ENCODE results near the gene INPP5E. TPM values are rescaled to one million over a fixed set of nuclear protein-coding genes. Genes with fewer than 3 reads are reported as not detected.

INPP5E gene
- total RNA-seq, 1 donor from 2014 or later: 9.8 TPM

DNA sequence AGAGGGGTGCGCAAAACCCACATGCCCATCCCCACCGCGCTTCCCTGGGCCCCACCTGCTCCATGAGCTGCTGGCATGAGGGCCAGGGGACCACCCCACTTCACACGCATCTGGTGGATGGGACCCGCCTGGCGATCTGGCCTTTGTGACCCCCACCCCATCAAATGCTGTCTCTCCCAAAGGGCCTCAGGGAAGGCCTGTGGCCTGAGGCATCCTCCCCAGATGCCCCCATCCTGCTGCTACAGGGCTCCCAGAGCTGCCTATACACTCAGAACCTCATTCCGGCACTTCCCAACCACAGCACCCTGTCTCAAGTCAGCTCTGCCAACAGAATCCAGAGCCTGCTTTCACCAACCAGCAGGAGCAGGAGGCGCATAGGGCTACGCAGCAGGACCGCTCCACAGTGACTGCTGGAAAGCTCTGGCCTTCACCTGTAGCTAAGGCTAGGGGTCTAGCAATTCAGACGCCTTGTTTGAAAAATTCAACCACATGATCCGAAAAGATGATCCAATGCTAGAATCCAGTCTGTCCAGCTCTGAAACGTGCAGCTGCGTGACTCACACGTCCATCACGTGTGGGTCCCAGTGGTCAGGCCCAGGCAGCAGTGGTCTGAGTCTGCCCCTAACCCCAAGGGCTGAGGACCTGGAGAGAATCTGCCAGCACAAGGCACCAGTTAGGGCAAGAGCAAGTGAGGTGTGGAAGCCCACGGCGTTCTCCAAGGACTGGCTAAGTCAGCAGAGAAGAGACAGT, 38.3 kb downstream of the INPP5E start:
- intact Hi-C loops (cut with DNase I): loop anchor here (10.0 kb wide), 1 partner anchor 87 kb away; no protein-coding TSS in a partner anchor
- no peaks in the 10 kb centered on the region for H3K27me3 ChIP-seq
- H3K27ac ChIP-seq: no peak overlapping the region
- DNase-seq (ENCODE audit: extremely low spot score in 2 of 2): no peak
- no peak overlapping the region for H3K4me3 ChIP-seq
- H3K4me1 ChIP-seq: peaks cover 21% of the 10 kb centered on the region
- TF ChIP-seq POLR2AphosphoS5 (IDR thresholded peaks at IDR 0.05; ENCODE audit: insufficient read depth in 1 of 2, low read depth in 1 of 2) (no peak), POLR2A (IDR thresholded peaks at IDR 0.05) (no peak)
- TF ChIP-seq, protein P1, sequence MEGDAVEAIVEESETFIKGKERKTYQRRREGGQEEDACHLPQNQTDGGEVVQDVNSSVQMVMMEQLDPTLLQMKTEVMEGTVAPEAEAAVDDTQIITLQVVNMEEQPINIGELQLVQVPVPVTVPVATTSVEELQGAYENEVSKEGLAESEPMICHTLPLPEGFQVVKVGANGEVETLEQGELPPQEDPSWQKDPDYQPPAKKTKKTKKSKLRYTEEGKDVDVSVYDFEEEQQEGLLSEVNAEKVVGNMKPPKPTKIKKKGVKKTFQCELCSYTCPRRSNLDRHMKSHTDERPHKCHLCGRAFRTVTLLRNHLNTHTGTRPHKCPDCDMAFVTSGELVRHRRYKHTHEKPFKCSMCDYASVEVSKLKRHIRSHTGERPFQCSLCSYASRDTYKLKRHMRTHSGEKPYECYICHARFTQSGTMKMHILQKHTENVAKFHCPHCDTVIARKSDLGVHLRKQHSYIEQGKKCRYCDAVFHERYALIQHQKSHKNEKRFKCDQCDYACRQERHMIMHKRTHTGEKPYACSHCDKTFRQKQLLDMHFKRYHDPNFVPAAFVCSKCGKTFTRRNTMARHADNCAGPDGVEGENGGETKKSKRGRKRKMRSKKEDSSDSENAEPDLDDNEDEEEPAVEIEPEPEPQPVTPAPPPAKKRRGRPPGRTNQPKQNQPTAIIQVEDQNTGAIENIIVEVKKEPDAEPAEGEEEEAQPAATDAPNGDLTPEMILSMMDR (IDR thresholded peaks at IDR 0.05): no peak
- H3K9me3 ChIP-seq: no peaks in the 10 kb centered on the region
- peaks cover 0 to 29% of the 10 kb centered on the region in 2 donors for H3K36me3 ChIP-seq

GRCh38 chr9:136400038-136400834, 39.4 kb downstream of the INPP5E start, which contains the start of gene SNAPC4:
Gene SNAPC4, minus strand, starts transcription at chr9:136400170. Its CDS starts 1,742 bp downstream, at chr9:136398428.
- peak within 1 kb of the TSS; percentile 92 to 96 for H3K4me3 ChIP-seq
- H3K4me1 ChIP-seq: peaks cover 21% of the 10 kb centered on the region
- no peaks in the 10 kb centered on the region for H3K27me3 ChIP-seq
- H3K36me3 ChIP-seq: peaks cover 0 to 30% of the 10 kb centered on the region in 2 donors
- no peak for DNase-seq (ENCODE audit: extremely low spot score in 2 of 2)
- TF ChIP-seq, protein P1 (IDR thresholded peaks at IDR 0.05): peak; percentile 75 to 100 (median 90)
- TF ChIP-seq POLR2AphosphoS5 (IDR thresholded peaks at IDR 0.05; ENCODE audit: insufficient read depth in 1 of 2, low read depth in 1 of 2): no peak
- H3K9me3 ChIP-seq: no peaks in the 10 kb centered on the region
- H3K27ac ChIP-seq: peak within 1 kb of the TSS; percentile 31
- intact Hi-C loops (cut with DNase I): loop anchor here (10.0 kb wide), 1 partner anchor 85 kb away; no protein-coding TSS in a partner anchor

GRCh38 chr9:136399176-136400037, 40.2 kb downstream of the INPP5E start:
- no peak for DNase-seq (ENCODE audit: extremely low spot score in 2 of 2)
- Histone ChIP-seq H3K9me3 (no peaks in the 10 kb centered on the region), H3K27ac (peak overlapping the region; percentile 31), H3K27me3 (no peaks in the 10 kb centered on the region), H3K4me3 (peak overlapping the region; percentile 92 to 96), H3K36me3 (peaks cover 0 to 36% of the 10 kb centered on the region in 2 donors), H3K4me1 (peaks cover 21% of the 10 kb centered on the region)
- intact Hi-C loops (cut with DNase I): loop anchor here (10.0 kb wide), 1 partner anchor 85 kb away; no protein-coding TSS in a partner anchor
- TF ChIP-seq, protein P1 (IDR thresholded peaks at IDR 0.05): no peak
- no peak for TF ChIP-seq POLR2A (IDR thresholded peaks at IDR 0.05)
- no peak for TF ChIP-seq POLR2AphosphoS5 (IDR thresholded peaks at IDR 0.05; ENCODE audit: insufficient read depth in 1 of 2, low read depth in 1 of 2)

- Histone ChIP-seq H3K27ac (no peak overlapping the region), H3K9me3 (no peaks in the 10 kb centered on the region), H3K4me3 (no peak overlapping the region), H3K27me3 (no peaks in the 10 kb centered on the region), H3K4me1 (peaks cover 21% of the 10 kb centered on the region), H3K36me3 (peaks cover 0 to 47% of the 10 kb centered on the region in 2 donors)
- intact Hi-C loops (cut with DNase I): no loop called here
- TF ChIP-seq POLR2A (IDR thresholded peaks at IDR 0.05) (no peak), POLR2AphosphoS5 (IDR thresholded peaks at IDR 0.05; ENCODE audit: insufficient read depth in 1 of 2, low read depth in 1 of 2) (no peak)
- TF ChIP-seq, protein P1 (IDR thresholded peaks at IDR 0.05): no peak
- no peak for DNase-seq (ENCODE audit: extremely low spot score in 2 of 2)
Measured at GRCh38 chr9:136398286-136398685, 41.4 kb downstream of the INPP5E start.

All from vagina (tissue), 2 donors.